GM12872 (cell line): ENCODE measurements around the gene PLXNA4.

Experiments
- TF ChIP-seq, protein P1 (sequence below): IDR thresholded peaks from 3 replicates; pipeline ENCODE4 v1.5.1; 2011; ENCODE audit warnings: low read depth, mild to moderate bottlenecking, low read length, moderate library complexity; ENCODE audit not compliant: insufficient read depth

Gene PLXNA4

DNA sequence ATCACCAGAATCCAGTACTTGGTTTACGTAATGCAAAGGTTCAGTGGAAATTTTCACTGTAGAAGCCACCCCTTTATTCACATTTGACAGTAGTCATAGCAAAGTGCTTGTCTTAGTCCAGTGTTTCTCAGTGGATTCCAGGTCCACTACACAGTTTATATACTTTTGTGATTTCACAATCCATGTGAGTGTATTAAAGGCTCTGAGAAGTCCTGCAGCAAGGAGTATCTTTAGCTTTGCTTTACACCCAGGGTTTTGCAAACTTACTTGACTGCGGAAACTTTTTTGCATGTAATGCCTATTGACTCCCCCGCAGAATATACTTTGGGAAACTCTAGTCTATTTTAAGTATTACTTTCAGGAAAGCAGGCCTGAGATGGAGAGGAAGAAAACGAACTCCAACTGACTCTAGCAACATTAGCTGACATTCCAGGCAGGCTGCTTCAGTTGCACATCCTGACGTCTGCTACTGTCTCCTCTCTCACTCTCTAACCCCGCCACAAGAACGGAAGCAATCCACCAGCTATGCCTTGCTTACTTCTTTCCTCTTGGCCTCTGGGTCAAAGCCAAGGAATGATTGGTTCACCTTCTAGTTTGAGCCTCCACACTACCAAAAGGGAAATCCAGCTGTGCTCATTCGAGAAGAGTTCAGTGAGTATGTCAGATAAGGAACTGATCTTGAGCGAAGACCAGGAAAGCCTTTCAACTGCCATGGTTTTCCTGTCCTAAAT lies 6.2 kb downstream of the PLXNA4 start:
- TF ChIP-seq, protein P1, sequence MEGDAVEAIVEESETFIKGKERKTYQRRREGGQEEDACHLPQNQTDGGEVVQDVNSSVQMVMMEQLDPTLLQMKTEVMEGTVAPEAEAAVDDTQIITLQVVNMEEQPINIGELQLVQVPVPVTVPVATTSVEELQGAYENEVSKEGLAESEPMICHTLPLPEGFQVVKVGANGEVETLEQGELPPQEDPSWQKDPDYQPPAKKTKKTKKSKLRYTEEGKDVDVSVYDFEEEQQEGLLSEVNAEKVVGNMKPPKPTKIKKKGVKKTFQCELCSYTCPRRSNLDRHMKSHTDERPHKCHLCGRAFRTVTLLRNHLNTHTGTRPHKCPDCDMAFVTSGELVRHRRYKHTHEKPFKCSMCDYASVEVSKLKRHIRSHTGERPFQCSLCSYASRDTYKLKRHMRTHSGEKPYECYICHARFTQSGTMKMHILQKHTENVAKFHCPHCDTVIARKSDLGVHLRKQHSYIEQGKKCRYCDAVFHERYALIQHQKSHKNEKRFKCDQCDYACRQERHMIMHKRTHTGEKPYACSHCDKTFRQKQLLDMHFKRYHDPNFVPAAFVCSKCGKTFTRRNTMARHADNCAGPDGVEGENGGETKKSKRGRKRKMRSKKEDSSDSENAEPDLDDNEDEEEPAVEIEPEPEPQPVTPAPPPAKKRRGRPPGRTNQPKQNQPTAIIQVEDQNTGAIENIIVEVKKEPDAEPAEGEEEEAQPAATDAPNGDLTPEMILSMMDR: no peak

GRCh38 chr7:132568962-132569361 lies 7.3 kb downstream of the PLXNA4 start:
- TF ChIP-seq, protein P1: no peak

DNA sequence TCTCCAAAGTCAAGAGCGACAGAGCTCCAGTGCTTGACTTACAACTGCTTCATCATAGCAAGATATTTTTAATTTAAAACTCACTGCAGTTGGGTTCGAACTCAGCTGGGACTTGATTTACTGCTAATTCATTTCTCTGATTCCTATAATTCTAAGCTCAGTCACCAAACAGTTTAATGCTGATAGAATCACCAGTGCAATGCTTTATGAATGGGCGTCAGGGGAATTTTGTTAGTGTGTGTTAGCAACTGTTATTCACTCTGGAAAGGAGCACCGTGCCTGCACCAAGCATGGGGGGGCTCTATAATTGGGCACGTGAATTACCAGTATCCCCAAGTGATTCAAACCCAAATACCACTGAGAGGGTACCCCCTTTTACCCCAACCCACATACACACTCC lies 10.4 kb downstream of the PLXNA4 start:
- TF ChIP-seq, protein P1: no peak

DNA sequence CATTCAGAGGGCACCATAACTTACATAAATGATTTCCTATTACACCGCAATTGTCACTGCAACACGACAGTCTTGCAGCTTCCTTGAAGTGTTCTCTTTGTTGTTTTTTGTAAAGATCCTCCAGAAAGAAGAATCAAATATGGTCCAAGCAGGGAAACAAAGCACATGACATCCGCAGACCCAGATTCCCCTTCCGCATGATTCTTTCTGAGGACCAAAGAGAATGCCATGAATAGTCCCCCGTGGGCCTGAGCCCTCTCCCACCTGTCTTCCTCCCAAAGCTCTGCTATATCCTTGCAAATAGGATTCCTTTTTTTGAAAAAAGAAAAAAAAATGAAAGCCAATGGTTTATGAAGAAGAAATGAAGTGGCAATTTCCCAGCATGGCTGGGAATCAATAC lies 10.8 kb downstream of the PLXNA4 start:
- TF ChIP-seq, protein P1: no peak

DNA sequence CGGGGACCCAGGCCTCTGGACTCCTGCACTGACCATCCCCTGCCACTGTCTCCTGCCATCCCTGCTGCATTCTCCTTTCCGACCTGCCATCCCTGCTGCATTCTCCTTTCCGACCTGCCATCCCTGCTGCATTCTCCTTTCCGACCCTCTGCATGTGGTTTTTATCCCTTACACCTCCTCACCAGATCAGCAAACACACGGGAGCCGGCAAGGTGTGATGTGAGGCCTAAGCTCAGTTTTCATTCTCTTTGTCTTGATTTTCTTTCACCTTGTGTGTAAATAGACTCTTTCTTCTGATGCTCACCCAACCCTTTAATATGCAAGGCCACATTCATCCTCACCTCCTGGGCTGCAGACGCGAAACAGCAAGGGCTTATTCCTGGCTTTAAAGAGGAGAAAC lies 11.4 kb downstream of the PLXNA4 start:
- TF ChIP-seq, protein P1: no peak

DNA sequence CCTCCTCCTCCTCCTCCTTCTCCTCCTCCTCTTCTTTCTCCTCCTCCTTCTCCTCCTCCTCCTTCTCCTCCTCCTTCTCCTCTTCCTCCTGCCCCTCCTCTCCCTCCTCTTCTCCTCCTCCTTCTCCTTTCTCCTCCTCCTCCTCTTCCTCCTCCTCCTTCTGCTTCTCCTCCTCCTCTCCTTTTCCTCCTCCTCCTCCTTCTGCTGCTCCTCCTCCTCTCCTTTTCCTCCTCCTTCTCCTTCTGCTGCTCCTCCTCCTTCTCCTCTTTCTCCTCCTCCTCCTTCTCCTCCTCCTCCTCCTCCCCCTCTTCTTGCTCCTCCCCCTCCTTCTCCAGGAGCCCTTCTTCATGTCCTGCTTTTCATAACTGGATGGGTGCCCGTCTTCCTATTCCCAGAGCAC lies 12.2 kb downstream of the PLXNA4 start:
- TF ChIP-seq, protein P1: no peak

GRCh38 chr7:132562690-132563089 lies 13.6 kb downstream of the PLXNA4 start:
- TF ChIP-seq, protein P1: no peak
